HepG2 (cell line): ENCODE measurements around the gene LTB4R. TPM values are rescaled to one million over a fixed set of nuclear protein-coding genes. Genes with fewer than 3 reads are reported as not detected.

Experiments
- CHCHD3 ChIP-seq: sonication (generic); formaldehyde crosslinking; IDR thresholded peaks from 2 replicates; pipeline ENCODE4 v1.8.0; 2022; ENCODE audit warnings: mild to moderate bottlenecking, missing genetic modification reagents, moderate library complexity
- CHD4 ChIP-seq: fragments of 200-600 bp; sonication (generic); IDR thresholded peaks from 2 replicates; pipeline ENCODE4 v1.7.0; 2017; ENCODE audit warnings: mild to moderate bottlenecking, low read length, borderline replicate concordance
- FOSL2 ChIP-seq: sonication (generic); formaldehyde crosslinking; IDR thresholded peaks from 2 replicates; pipeline ENCODE4 v1.4.0; 2020; ENCODE audit warnings: missing genetic modification reagents
- IRF1 ChIP-seq: sonication (generic); formaldehyde crosslinking; IDR thresholded peaks from 2 replicates; pipeline ENCODE4 v1.4.0; 2020; ENCODE audit warnings: low read depth, mild to moderate bottlenecking, missing genetic modification reagents
- KLF9 ChIP-seq: IDR thresholded peaks from 2 replicates; pipeline ENCODE4 v1.6.1; 2016; ENCODE audit warnings: low read depth
- MAFK ChIP-seq, 2 experiments: IDR thresholded peaks in 1 of 2; conservative IDR thresholded peaks in 1 of 2; 2 replicates each; pipeline ENCODE4 v1.6.1; 2011; ENCODE audit warnings: improper control_type of control experiment in 2 of 2, low read length in 2 of 2
- MTERF4 ChIP-seq: sonication (generic); formaldehyde crosslinking; IDR thresholded peaks from 2 replicates; pipeline ENCODE4 v1.8.0; 2023; ENCODE audit warnings: mild to moderate bottlenecking, missing genetic modification reagents
- NFE2 ChIP-seq: sonication (generic); formaldehyde crosslinking; IDR thresholded peaks from 2 replicates; pipeline ENCODE4 v1.4.0; 2020; ENCODE audit warnings: missing genetic modification reagents
- PTBP1 ChIP-seq: fragments of 200-400 bp; formaldehyde crosslinking; IDR thresholded peaks from 2 replicates; pipeline ENCODE4 v1.6.1; 2018; ENCODE audit warnings: low read length, low read depth; ENCODE audit not compliant: poor library complexity, severe bottlenecking
- RFXANK ChIP-seq: IDR thresholded peaks from 2 replicates; pipeline ENCODE4 v1.6.1; 2016
- RNF219 ChIP-seq: sonication (generic); formaldehyde crosslinking; IDR thresholded peaks from 2 replicates; pipeline ENCODE4 v1.5.0; 2020; ENCODE audit warnings: mild to moderate bottlenecking, missing genetic modification reagents
- SNAPC5 ChIP-seq: sonication (generic); formaldehyde crosslinking; IDR thresholded peaks from 2 replicates; pipeline ENCODE4 v1.8.1; 2023; ENCODE audit warnings: mild to moderate bottlenecking, missing genetic modification reagents, borderline replicate concordance
- STAT6 ChIP-seq: sonication (generic); formaldehyde crosslinking; IDR thresholded peaks from 2 replicates; pipeline ENCODE4 v1.4.0; 2020; ENCODE audit warnings: missing genetic modification reagents, mild to moderate bottlenecking, borderline replicate concordance
- ZBTB1 ChIP-seq: sonication (generic); formaldehyde crosslinking; IDR thresholded peaks from 2 replicates; pipeline ENCODE4 v1.4.0; 2020; ENCODE audit warnings: missing genetic modification reagents, borderline replicate concordance
- ZBTB20 ChIP-seq: sonication (generic); formaldehyde crosslinking; IDR thresholded peaks from 2 replicates; pipeline ENCODE4 v1.8.1; 2023; ENCODE audit warnings: missing genetic modification reagents, low read depth, mild to moderate bottlenecking, borderline replicate concordance
- ZBTB43 ChIP-seq: sonication (generic); formaldehyde crosslinking; conservative IDR thresholded peaks from 2 replicates; pipeline ENCODE4 v1.4.0; 2020; ENCODE audit warnings: missing genetic modification reagents
- ZEB1 ChIP-seq: IDR thresholded peaks from 2 replicates; pipeline ENCODE4 v1.6.1; 2012; ENCODE audit warnings: mild to moderate bottlenecking, low read depth, inconsistent platforms; ENCODE audit not compliant: insufficient replicate concordance
- ZNF317 ChIP-seq: sonication (generic); formaldehyde crosslinking; IDR thresholded peaks from 2 replicates; pipeline ENCODE4 v1.5.0; 2020; ENCODE audit warnings: mild to moderate bottlenecking, missing genetic modification reagents
- ZNF746 ChIP-seq: sonication (generic); formaldehyde crosslinking; IDR thresholded peaks from 2 replicates; pipeline ENCODE4 v1.8.0; 2022; ENCODE audit warnings: mild to moderate bottlenecking, missing genetic modification reagents
- ZNF788 ChIP-seq: sonication (generic); formaldehyde crosslinking; IDR thresholded peaks from 2 replicates; pipeline ENCODE4 v1.5.0; 2020; ENCODE audit warnings: mild to moderate bottlenecking, missing genetic modification reagents, borderline replicate concordance
- polyA plus RNA-seq, 8 experiments: library from polyadenylated mRNA; depleted of rRNA in 3 of 8; stranded (reverse) in 7 of 8; unstranded in 1 of 8; fragments of >200 nt; fragmentation: Illumina TruSeq in 4 of 8; extraction: Trizol in 4 of 8; gene quantifications; 2 replicates each; pipeline versions ENCODE4 v1.2.1 to v1.2.3, GENCODE V29; 2011 to 2016; ENCODE audit warnings: low read depth in 4 of 8, missing spikeins in 1 of 8, mixed read lengths in 1 of 8; ENCODE audit not compliant: insufficient read depth in 1 of 8
- total RNA-seq, 5 experiments: library from RNA; depleted of rRNA; stranded (reverse); fragments of >200 nt; fragmentation: Illumina TruSeq; extraction: Trizol; gene quantifications; 2 replicates each; pipeline ENCODE4 v1.2.3, GENCODE V29; 2016; ENCODE audit warnings: low read depth in 1 of 5

Gene LTB4R
- total and polyA plus RNA-seq, 2 of the 13 experiments (the other 11 are each of a cell fraction or from before 2014, with no cell fraction given): 3.2 to 8.2 TPM

- TF ChIP-seq ZNF317 (CRISPR knock-in tag) (no peak), PTBP1 (peak; percentile 93), MAFK (conservative IDR thresholded peaks at IDR 0.05 in 1 of 2, IDR thresholded peaks at IDR 0.05 in 1 of 2; ENCODE audit: low read length in 2 of 2) (peak in 1 of 2 experiments; percentile 13; a peak in 1 of 4 replicates), RNF219 (0 out of 2 replicates have a peak, but pooled peaks have one; percentile 19), ZBTB43 (0 out of 2 replicates have a peak, but pooled peaks have one; percentile 33), STAT6 (CRISPR knock-in tag) (peak; percentile 59; the same call in 1 of the 2 replicates), ZBTB20 (CRISPR knock-in tag) (peak; percentile 41; the same call in 1 of the 2 replicates), ZNF746 (peak; percentile 73; the same call in 1 of the 2 replicates), IRF1 (CRISPR knock-in tag) (0 out of 2 replicates have a peak, but pooled peaks have one; percentile 45), CHD4 (no peak), ZNF788 (CRISPR knock-in tag) (peak; percentile 88; the same call in 1 of the 2 replicates), RFXANK (CRISPR knock-in tag) (0 out of 2 replicates have a peak, but pooled peaks have one; percentile 89), NFE2 (no peak), FOSL2 (CRISPR knock-in tag) (peak; percentile 49), ZEB1 (peak; percentile 73), SNAPC5 (CRISPR knock-in tag) (no peak; the same call in none of the 2 replicates), KLF9 (CRISPR knock-in tag) (peak; percentile 79; the same call in 1 of the 2 replicates), CHCHD3 (no peak), ZBTB1 (no peak), MTERF4 (CRISPR knock-in tag) (peak; percentile 60; the same call in 1 of the 2 replicates)
These were observed 54.5 kb downstream of the LTB4R start (continued) for GRCh38 chr14:24365600-24366412.
